GM06990 (cell line): Measurements from ENCODE around the gene RFX3.

Source experiments
- DNase-seq: peaks from one replicate; pipeline ENCODE4 v3.0.0-alpha.2; 2011; ENCODE audit not compliant: insufficient read length; ENCODE audit errors: extremely low read depth
- H3K27me3 ChIP-seq: replicated peaks from 2 replicates; pipeline ENCODE4 v1.6.0; 2011; ENCODE audit warnings: low read length; ENCODE audit not compliant: control insufficient read depth, insufficient read depth
- H3K36me3 ChIP-seq: 2 replicates; pipeline ENCODE4 v1.5.1; 2011; ENCODE audit warnings: low read length; ENCODE audit not compliant: control insufficient read depth, insufficient read depth
- H3K4me3 ChIP-seq: replicated peaks from 2 replicates; pipeline ENCODE4 v1.5.1; 2011; ENCODE audit warnings: low read depth, mild to moderate bottlenecking, control low read depth, low read length
- CTCF ChIP-seq: IDR thresholded peaks from 2 replicates; pipeline ENCODE4 v1.5.1; 2011; ENCODE audit warnings: low read length, control low read depth, mild to moderate bottlenecking, inconsistent platforms; ENCODE audit not compliant: insufficient read depth, poor library complexity, severe bottlenecking

RFX3 gene

DNA sequence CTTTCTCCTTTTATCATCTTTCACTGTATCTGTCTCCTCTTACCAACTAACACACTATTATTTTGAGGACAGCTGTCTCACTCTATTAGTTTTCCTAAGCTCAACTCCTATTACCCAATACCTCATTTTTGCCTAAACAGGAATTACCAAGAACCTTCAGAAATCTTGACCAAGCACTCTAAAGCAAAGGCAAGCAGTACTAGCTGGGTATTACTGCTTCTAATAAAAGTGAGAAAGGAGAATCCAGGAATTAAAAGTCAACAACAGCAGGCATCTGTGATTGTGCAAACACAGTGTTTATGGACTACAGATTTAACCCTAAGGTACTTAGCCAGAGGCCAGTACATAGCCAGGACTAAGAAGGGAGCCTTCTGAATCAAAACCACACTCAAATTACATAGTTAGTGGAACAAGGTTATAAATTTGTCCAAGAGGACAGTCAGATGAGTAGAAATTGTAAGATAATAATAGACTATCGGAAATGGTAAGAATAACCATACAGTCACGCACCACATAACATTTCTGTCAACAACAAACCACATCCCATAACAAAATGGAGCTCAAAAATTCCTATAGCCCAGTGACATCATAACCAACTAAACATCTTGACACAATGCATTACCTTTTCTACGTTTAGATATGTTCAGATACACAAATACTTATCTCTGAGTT is 8.3 kb downstream of the RFX3 start:
- DNase-seq: no peak
- H3K36me3 ChIP-seq: no peaks in the 10 kb centered on the region
- no peak for TF ChIP-seq CTCF
- no peaks in the 10 kb centered on the region for H3K27me3 ChIP-seq
- H3K4me3 ChIP-seq: no peak overlapping the region

DNA sequence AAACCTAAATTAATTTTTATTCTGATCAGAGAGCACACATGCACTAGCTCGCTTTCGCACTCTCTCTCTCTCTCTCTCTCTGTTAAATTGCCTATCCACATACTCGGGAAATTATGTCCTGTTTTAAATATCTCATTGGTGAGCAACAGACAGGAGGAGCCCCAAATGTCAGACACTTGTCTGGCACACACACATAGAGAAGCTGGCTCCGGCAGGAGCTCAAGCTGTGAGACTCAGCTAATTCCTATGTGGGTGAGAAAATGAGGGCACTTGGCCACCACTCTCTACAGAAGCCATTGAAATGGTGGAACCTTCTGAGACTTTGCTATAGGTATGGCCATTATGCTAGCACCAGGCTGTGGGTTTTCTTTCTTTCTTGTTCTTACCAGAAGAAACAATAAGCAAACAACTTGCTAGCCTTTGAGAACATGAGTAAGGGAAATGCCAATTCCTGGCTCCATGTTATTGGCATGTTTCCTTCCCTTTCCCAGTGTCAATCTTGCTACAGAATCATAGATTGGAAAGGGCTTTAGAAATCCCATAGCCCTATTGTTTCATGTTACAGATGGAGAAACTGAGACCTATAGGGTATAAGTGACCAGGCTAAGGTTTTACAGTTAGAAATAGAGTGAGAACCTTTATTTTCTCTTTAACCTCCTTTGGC is 9.0 kb downstream of the RFX3 start:
- Histone ChIP-seq H3K4me3 (no peak overlapping the region), H3K36me3 (no peaks in the 10 kb centered on the region), H3K27me3 (no peaks in the 10 kb centered on the region)
- no peak for DNase-seq
- no peak for TF ChIP-seq CTCF

DNA sequence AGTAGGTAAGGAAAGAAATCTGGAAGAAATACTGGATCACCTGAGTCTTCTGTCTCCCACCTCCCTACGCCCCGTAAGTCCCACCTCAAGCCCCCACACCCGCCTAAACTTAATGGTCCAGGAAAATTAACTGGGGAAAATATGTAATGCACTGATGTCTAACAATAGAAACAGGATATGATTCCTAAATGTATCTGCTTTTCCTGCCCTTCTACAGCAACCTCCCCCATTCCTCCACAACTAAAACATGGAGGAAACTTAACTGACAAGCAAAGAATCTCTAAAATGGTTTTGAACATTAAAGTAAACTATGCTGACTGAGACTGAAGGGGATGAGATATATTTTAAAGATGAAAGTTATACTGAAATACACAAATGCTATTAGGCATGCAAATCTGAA is 10.4 kb downstream of the RFX3 start:
- no peak for DNase-seq
- no peak for TF ChIP-seq CTCF
- Histone ChIP-seq H3K27me3 (no peaks in the 10 kb centered on the region), H3K4me3 (no peak overlapping the region), H3K36me3 (no peaks in the 10 kb centered on the region)

GRCh38 chr9:3514786-3515185 is 11.0 kb downstream of the RFX3 start:
- no peak for DNase-seq
- Histone ChIP-seq H3K36me3 (no peaks in the 10 kb centered on the region), H3K4me3 (no peak overlapping the region), H3K27me3 (no peaks in the 10 kb centered on the region)
- TF ChIP-seq CTCF: no peak

DNA sequence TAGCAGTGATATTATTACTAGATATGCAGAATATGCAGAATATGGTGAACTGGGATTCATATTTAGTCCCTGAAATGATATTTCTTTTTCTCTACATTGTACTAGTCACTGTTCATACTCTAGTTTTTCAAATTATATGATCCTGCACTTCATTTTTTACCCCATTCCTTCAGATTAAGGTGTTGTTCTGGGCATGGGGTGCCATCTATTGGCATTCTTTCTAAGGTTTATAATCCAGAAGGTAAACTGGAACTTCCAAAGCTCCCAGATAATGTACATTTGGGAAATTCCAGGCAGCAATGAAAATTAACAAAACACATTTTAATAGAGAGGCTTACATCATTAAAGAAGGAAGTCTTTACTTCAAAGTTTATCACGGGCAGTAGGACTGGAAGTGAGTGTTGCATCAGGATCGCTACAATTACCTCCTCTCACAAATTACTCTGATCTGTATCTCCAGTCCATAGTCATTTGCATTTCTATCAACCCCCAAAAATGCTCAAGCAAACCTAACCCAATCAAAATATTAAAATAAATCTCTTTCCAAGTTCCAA is 12.5 kb downstream of the RFX3 start:
- H3K4me3 ChIP-seq: no peak overlapping the region

More for the DNA sequence above, 12.5 kb downstream of the RFX3 start:
- Histone ChIP-seq H3K27me3 (no peaks in the 10 kb centered on the region), H3K36me3 (no peaks in the 10 kb centered on the region)
- TF ChIP-seq CTCF: no peak
- DNase-seq: no peak
